ENCODE measurements around the gene CACNB4. TPM values are rescaled to one million over a fixed set of nuclear protein-coding genes. Genes with fewer than 3 reads are reported as not detected.

The CACNB4 gene
- total and polyA plus RNA-seq, 9 of the 15 experiments (the other 6 are each of a cell fraction or from before 2014, with no cell fraction given) = 0.01 to 0.20 (median 0.04) TPM; not detected in 1

DNA sequence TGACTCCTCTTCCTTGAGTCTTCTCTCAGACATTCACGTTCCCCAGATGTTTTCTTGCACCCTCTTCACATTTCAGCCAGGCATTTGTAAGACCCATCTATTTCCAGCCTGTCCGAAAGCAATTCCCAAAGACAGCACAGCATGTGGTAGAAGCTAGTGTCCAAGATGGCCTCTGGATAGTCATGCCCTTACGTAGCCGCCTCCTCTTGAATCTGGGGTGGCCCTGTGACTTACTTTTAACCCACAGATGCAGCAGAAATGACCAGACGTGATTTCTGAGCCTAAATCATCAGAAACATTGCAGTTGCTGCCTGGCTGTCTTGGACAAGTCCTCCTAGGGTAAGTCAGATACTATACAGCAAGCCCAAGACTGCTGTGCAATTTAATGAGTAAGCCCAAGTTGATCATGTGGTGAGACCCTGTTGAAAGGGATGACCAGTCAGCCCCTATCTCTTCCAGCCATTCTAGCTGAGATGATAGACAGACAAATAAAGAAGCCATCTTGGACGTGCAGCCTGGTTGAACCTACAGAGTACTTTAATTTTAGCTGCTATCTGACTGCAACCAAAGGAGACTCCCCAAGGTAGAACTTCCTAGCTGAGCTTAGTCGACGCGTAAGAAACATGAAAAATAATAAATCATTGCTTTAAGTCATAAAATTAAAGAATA is 282.9 kb downstream of the CACNB4 start (continued):
- TF ChIP-seq, protein P1, sequence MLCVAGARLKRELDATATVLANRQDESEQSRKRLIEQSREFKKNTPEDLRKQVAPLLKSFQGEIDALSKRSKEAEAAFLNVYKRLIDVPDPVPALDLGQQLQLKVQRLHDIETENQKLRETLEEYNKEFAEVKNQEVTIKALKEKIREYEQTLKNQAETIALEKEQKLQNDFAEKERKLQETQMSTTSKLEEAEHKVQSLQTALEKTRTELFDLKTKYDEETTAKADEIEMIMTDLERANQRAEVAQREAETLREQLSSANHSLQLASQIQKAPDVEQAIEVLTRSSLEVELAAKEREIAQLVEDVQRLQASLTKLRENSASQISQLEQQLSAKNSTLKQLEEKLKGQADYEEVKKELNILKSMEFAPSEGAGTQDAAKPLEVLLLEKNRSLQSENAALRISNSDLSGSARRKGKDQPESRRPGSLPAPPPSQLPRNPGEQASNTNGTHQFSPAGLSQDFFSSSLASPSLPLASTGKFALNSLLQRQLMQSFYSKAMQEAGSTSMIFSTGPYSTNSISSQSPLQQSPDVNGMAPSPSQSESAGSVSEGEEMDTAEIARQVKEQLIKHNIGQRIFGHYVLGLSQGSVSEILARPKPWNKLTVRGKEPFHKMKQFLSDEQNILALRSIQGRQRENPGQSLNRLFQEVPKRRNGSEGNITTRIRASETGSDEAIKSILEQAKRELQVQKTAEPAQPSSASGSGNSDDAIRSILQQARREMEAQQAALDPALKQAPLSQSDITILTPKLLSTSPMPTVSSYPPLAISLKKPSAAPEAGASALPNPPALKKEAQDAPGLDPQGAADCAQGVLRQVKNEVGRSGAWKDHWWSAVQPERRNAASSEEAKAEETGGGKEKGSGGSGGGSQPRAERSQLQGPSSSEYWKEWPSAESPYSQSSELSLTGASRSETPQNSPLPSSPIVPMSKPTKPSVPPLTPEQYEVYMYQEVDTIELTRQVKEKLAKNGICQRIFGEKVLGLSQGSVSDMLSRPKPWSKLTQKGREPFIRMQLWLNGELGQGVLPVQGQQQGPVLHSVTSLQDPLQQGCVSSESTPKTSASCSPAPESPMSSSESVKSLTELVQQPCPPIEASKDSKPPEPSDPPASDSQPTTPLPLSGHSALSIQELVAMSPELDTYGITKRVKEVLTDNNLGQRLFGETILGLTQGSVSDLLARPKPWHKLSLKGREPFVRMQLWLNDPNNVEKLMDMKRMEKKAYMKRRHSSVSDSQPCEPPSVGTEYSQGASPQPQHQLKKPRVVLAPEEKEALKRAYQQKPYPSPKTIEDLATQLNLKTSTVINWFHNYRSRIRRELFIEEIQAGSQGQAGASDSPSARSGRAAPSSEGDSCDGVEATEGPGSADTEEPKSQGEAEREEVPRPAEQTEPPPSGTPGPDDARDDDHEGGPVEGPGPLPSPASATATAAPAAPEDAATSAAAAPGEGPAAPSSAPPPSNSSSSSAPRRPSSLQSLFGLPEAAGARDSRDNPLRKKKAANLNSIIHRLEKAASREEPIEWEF (CRISPR knock-in tag; IDR thresholded peaks at IDR 0.05) = no peak
- no peak for TF ChIP-seq NR2C2 (CRISPR knock-in tag; IDR thresholded peaks at IDR 0.05)
- no peak for TF ChIP-seq NR2C2 (tag; IDR thresholded peaks at IDR 0.05)
- no peak for TF ChIP-seq ZBED1 (IDR thresholded peaks at IDR 0.05)
- TF ChIP-seq, protein P2, sequence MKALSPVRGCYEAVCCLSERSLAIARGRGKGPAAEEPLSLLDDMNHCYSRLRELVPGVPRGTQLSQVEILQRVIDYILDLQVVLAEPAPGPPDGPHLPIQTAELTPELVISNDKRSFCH (CRISPR knock-in tag; IDR thresholded peaks at IDR 0.05) = no peak
- TF ChIP-seq, protein P2 (tag; IDR thresholded peaks at IDR 0.05) = peak; percentile 98
- no peak for TF ChIP-seq BCOR (IDR thresholded peaks at IDR 0.05)
- no peak for TF ChIP-seq ZNF584 (CRISPR knock-in tag; IDR thresholded peaks at IDR 0.05; ENCODE audit: low read depth)
- TF ChIP-seq UBTF (IDR thresholded peaks at IDR 0.05; ENCODE audit: borderline replicate concordance in 1 of 2, low read depth in 2 of 2, low read length in 2 of 2) = no peak
- TF ChIP-seq ILK (tag; IDR thresholded peaks at IDR 0.05; ENCODE audit: borderline replicate concordance, low read depth) = no peak
- 0 out of 2 replicates have a peak, but pooled peaks have one; percentile 40 for TF ChIP-seq DDX20 (tag; IDR thresholded peaks at IDR 0.05; ENCODE audit: low read depth)
- no peak for TF ChIP-seq NR2C1 (IDR thresholded peaks at IDR 0.05)
- TF ChIP-seq NR2C1 (tag; IDR thresholded peaks at IDR 0.05) = peak; percentile 71
- 0 out of 2 replicates have a peak, but pooled peaks have one; percentile 39 for TF ChIP-seq FOXO4 (CRISPR knock-in tag; IDR thresholded peaks at IDR 0.05)
- TF ChIP-seq CC2D1A (IDR thresholded peaks at IDR 0.05) = peak; percentile 70; the same call in 1 of the 2 replicates
- peak; percentile 82; the same call in 1 of the 2 replicates for TF ChIP-seq IFI16 (CRISPR knock-in tag; IDR thresholded peaks at IDR 0.05)
- TF ChIP-seq ZNF239 (CRISPR knock-in tag; IDR thresholded peaks at IDR 0.05) = no peak
- TF ChIP-seq HNRNPLL (IDR thresholded peaks at IDR 0.05; ENCODE audit: low read depth, low read length, poor library complexity, severe bottlenecking) = no peak
- no peak for TF ChIP-seq DACH1 (IDR thresholded peaks at IDR 0.05; ENCODE audit: partially characterized antibody)
- peak; percentile 10 for TF ChIP-seq ZFP36 (IDR thresholded peaks at IDR 0.05; ENCODE audit: low read depth, low read length, partially characterized antibody)

Data from K562 (cell line).